Astrocyte of the spinal cord (primary cell): Measurements from ENCODE around the gene PARS2.

Experiments
- DNase-seq: peaks from one replicate; pipeline ENCODE4 v3.0.0; 2011; ENCODE audit warnings: low read depth, low spot score
- H3K4me3 ChIP-seq: 2 replicates; pipeline ENCODE4 v1.5.1; 2011; ENCODE audit warnings: low read depth, mild to moderate bottlenecking, low read length, moderate library complexity
- CTCF ChIP-seq: IDR thresholded peaks from 2 replicates; pipeline ENCODE4 v1.5.1; 2012; ENCODE audit warnings: low read depth, mild to moderate bottlenecking, low read length, inconsistent platforms
- in situ Hi-C: cut with HindIII; loops from 2 replicates; pipeline ENCODE4 v1.10.0; 2017; ENCODE audit warnings: low sequenced_read_pairs

PARS2 gene

GRCh38 chr1:54774820-54775498 is 10.6 kb upstream of the PARS2 start:
- in situ Hi-C loops, result no loop called here
- no peak for TF ChIP-seq CTCF
- DNase-seq, result peak; percentile 10
- H3K4me3 ChIP-seq, result no peak overlapping the region

- in situ Hi-C loops, result no loop called here
- TF ChIP-seq CTCF, result no peak
- no peak overlapping the region for H3K4me3 ChIP-seq
These were observed 8.6 kb upstream of the PARS2 start for GRCh38 chr1:54772951-54773350.

GRCh38 chr1:54768093-54768492 is 3.8 kb upstream of the PARS2 start:
- H3K4me3 ChIP-seq, result no peak overlapping the region
- TF ChIP-seq CTCF, result no peak
- in situ Hi-C loops, result no loop called here
- DNase-seq, result no peak

More at GRCh38 chr1:54772951-54773350, 8.6 kb upstream of the PARS2 start:
- DNase-seq, result no peak

- no peak for TF ChIP-seq CTCF
- in situ Hi-C loops, result no loop called here
- no peak overlapping the region for H3K4me3 ChIP-seq
- DNase-seq, result no peak
These were observed 3.2 kb upstream of the PARS2 start for GRCh38 chr1:54767526-54767925.

GRCh38 chr1:54766726-54767125 is 2.4 kb upstream of the PARS2 start:
- no peak overlapping the region for H3K4me3 ChIP-seq
- DNase-seq, result no peak
- no peak for TF ChIP-seq CTCF
- in situ Hi-C loops, result no loop called here

GRCh38 chr1:54764922-54765561 is 719 bp upstream of the PARS2 start:
- DNase-seq, result no peak
- peak overlapping the region; percentile 45 for H3K4me3 ChIP-seq
- no peak for TF ChIP-seq CTCF
- in situ Hi-C loops, result no loop called here
